Breast epithelium (tissue), 4 donors: ENCODE data around the gene SLC2A8. TPM values are rescaled to one million over a fixed set of nuclear protein-coding genes. Genes with fewer than 3 reads are reported as not detected.

Experiments
- DNase-seq, 2 donors: peaks; one replicate each; pipeline ENCODE4 v3.0.0-alpha.2; 2019; ENCODE audit warnings: low spot score in 2 of 2
- H3K27ac ChIP-seq, 2 donors: fragments of 200-600 bp; sonication (generic) in 1 of 2; one replicate each; pipeline ENCODE4 v1.5.1; 2016 to 2019; ENCODE audit warnings: mild to moderate bottlenecking in 1 of 2
- H3K27me3 ChIP-seq, 2 donors: fragments of 200-600 bp; sonication (generic) in 1 of 2; one replicate each; pipeline versions ENCODE4 v1.5.1 to v1.6.0; 2017 to 2019; ENCODE audit warnings: control low read depth in 1 of 2, mild to moderate bottlenecking in 1 of 2
- H3K36me3 ChIP-seq: fragments of 200-600 bp; one replicate; pipeline ENCODE4 v1.5.1; 2019
- H3K4me1 ChIP-seq, 2 donors: fragments of 200-600 bp; sonication (generic); one replicate each; pipeline ENCODE4 v1.5.1; 2016 to 2019; ENCODE audit warnings: control low read depth in 1 of 2
- H3K4me3 ChIP-seq, 3 donors: fragments of 200-600 bp; sonication (generic); 1 replicate in 2 of 3; 2 replicates in 1 of 3; pipeline ENCODE4 v1.5.1; 2016 to 2019; ENCODE audit warnings: mild to moderate bottlenecking in 3 of 3, moderate library complexity in 2 of 3
- H3K9me3 ChIP-seq, 2 donors: fragments of 200-600 bp; sonication (generic) in 1 of 2; one replicate each; pipeline ENCODE4 v1.5.1; 2016 to 2019; ENCODE audit warnings: control low read depth in 1 of 2
- CTCF ChIP-seq, 3 donors: fragments of 450-650 bp; IDR thresholded peaks; one replicate each; pipeline ENCODE4 v1.5.1; 2016 to 2017; ENCODE audit warnings: antibody characterized with exemption in 3 of 3, mild to moderate bottlenecking in 3 of 3, moderate library complexity in 3 of 3
- POLR2A ChIP-seq: fragments of 450-650 bp; IDR thresholded peaks from one replicate; pipeline ENCODE4 v1.6.1; 2016; ENCODE audit warnings: antibody characterized with exemption, mild to moderate bottlenecking, moderate library complexity
- POLR2AphosphoS5 ChIP-seq, 3 donors: sonication (generic); formaldehyde crosslinking; IDR thresholded peaks; one replicate each; pipeline ENCODE4 v1.6.1; 2017; ENCODE audit warnings: antibody characterized with exemption in 3 of 3
- intact Hi-C: fragments of 100-400 bp; cut with DNase I; formaldehyde crosslinking; loops from one replicate; pipeline ENCODE4 v1.15.1; 2023; ENCODE audit warnings: low total_unique reads
- total RNA-seq, 3 donors: library from RNA; depleted of rRNA; stranded (reverse); fragments of >200 nt; gene quantifications; one replicate each; pipeline ENCODE4 v1.1.0, GENCODE V29; 2016

Gene SLC2A8
- total RNA-seq, 3 donors from 2014 or later: 17.7 to 38.7 (median 20.9) TPM

GRCh38 chr9:127403507-127404192 lies 6.7 kb downstream of the SLC2A8 start:
- H3K27me3 ChIP-seq: no peaks in the 10 kb centered on the region
- H3K27ac ChIP-seq: no peak overlapping the region
- intact Hi-C loops: no loop called here
- H3K9me3 ChIP-seq: no peaks in the 10 kb centered on the region
- TF ChIP-seq POLR2AphosphoS5 (IDR thresholded peaks at IDR 0.05) (no peak), POLR2A (no peak), CTCF (IDR thresholded peaks at IDR 0.05) (no peak)
- DNase-seq: no peak
- no peak overlapping the region for H3K4me3 ChIP-seq
- H3K4me1 ChIP-seq: peaks cover 0 to 2% of the 10 kb centered on the region in 2 donors
- H3K36me3 ChIP-seq: no peaks in the 10 kb centered on the region

GRCh38 chr9:127404631-127405030 lies 7.7 kb downstream of the SLC2A8 start:
- no peak overlapping the region for H3K27ac ChIP-seq
- no peak for DNase-seq
- TF ChIP-seq CTCF (IDR thresholded peaks at IDR 0.05): no peak
- TF ChIP-seq POLR2A: no peak
- no peak for TF ChIP-seq POLR2AphosphoS5 (IDR thresholded peaks at IDR 0.05)
- no peaks in the 10 kb centered on the region for H3K9me3 ChIP-seq
- no peak overlapping the region for H3K4me3 ChIP-seq
- no peaks in the 10 kb centered on the region for H3K4me1 ChIP-seq
- intact Hi-C loops: no loop called here
- H3K36me3 ChIP-seq: no peaks in the 10 kb centered on the region
- no peaks in the 10 kb centered on the region for H3K27me3 ChIP-seq

- intact Hi-C loops: no loop called here
- TF ChIP-seq CTCF (IDR thresholded peaks at IDR 0.05) (no peak), POLR2AphosphoS5 (IDR thresholded peaks at IDR 0.05) (no peak)
- Histone ChIP-seq H3K27ac (no peak overlapping the region), H3K4me3 (no peak overlapping the region), H3K27me3 (no peaks in the 10 kb centered on the region), H3K36me3 (no peaks in the 10 kb centered on the region), H3K9me3 (no peaks in the 10 kb centered on the region), H3K4me1 (no peaks in the 10 kb centered on the region)
- DNase-seq: no peak
Observed at GRCh38 chr9:127405344-127406125, 8.6 kb downstream of the SLC2A8 start.

- Histone ChIP-seq H3K4me1 (no peaks in the 10 kb centered on the region), H3K27ac (no peak overlapping the region)
- intact Hi-C loops: no loop called here
Observed at GRCh38 chr9:127406799-127407491, 10.0 kb downstream of the SLC2A8 start.

More at GRCh38 chr9:127406799-127407491, 10.0 kb downstream of the SLC2A8 start:
- no peak for TF ChIP-seq POLR2AphosphoS5 (IDR thresholded peaks at IDR 0.05)
- TF ChIP-seq CTCF (IDR thresholded peaks at IDR 0.05): no peak
- no peak for TF ChIP-seq POLR2A
- DNase-seq: no peak
- Histone ChIP-seq H3K36me3 (no peaks in the 10 kb centered on the region), H3K4me3 (no peak overlapping the region), H3K9me3 (no peaks in the 10 kb centered on the region), H3K27me3 (no peaks in the 10 kb centered on the region)
